ENCODE measurements around the gene CACNB3. TPM values are rescaled to one million over a fixed set of nuclear protein-coding genes. Genes with fewer than 3 reads are reported as not detected.

The CACNB3 gene
- total RNA-seq, 2 donors from 2014 or later, result 40.6 to 59.9 TPM

GRCh38 chr12:48788854-48789775 is 29.2 kb upstream of the CACNB3 start, which contains the start of gene ADCY6:
Gene ADCY6 (minus strand): TSS chr12:48789089. CDS start chr12:48783434, 5,655 bp downstream.
- Histone ChIP-seq H3K27me3 (ENCODE audit: control insufficient read depth, insufficient read depth, low read length, poor library complexity, severe bottlenecking) (no peaks in the 10 kb centered on the region), H3K4me1 (ENCODE audit: control insufficient read depth, insufficient read depth, low read length) (no peaks in the 10 kb centered on the region), H3K27ac (ENCODE audit: low read depth, low read length) (peak within 1 kb of the TSS; percentile 38), H3K4me3 (ENCODE audit: low read length) (peak within 1 kb of the TSS; percentile 85), H3K36me3 (ENCODE audit: control insufficient read depth, insufficient read depth, low read length) (no peaks in the 10 kb centered on the region), H3K9ac (ENCODE audit: extremely low read depth, low read length, poor library complexity, severe bottlenecking) (peak within 1 kb of the TSS; percentile 60), H3K9me3 (ENCODE audit: control insufficient read depth, low read length) (no peaks in the 10 kb centered on the region)
- Mint-ChIP-seq H3K36me3 (ENCODE audit: low read depth) (no peaks in the 10 kb centered on the region), H3K27ac (peak within 1 kb of the TSS; percentile 92), H3K4me1 (peaks cover 19% of the 10 kb centered on the region), H3K27me3 (ENCODE audit: insufficient read depth) (peaks cover 17% of the 10 kb centered on the region), H3K4me3 (peak within 1 kb of the TSS; percentile 83), H3K9me3 (no peaks in the 10 kb centered on the region)
- TF ChIP-seq, protein P1, sequence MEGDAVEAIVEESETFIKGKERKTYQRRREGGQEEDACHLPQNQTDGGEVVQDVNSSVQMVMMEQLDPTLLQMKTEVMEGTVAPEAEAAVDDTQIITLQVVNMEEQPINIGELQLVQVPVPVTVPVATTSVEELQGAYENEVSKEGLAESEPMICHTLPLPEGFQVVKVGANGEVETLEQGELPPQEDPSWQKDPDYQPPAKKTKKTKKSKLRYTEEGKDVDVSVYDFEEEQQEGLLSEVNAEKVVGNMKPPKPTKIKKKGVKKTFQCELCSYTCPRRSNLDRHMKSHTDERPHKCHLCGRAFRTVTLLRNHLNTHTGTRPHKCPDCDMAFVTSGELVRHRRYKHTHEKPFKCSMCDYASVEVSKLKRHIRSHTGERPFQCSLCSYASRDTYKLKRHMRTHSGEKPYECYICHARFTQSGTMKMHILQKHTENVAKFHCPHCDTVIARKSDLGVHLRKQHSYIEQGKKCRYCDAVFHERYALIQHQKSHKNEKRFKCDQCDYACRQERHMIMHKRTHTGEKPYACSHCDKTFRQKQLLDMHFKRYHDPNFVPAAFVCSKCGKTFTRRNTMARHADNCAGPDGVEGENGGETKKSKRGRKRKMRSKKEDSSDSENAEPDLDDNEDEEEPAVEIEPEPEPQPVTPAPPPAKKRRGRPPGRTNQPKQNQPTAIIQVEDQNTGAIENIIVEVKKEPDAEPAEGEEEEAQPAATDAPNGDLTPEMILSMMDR (conservative IDR thresholded peaks at IDR 0.05), result no peak
- WGBS, 2 experiments (ENCODE audit: insufficient coverage in 1 of 2, insufficient read length in 1 of 2), result 0% methylated on average over 13 to 86 of the region's 86 CpGs
- peak; percentile 96 for DNase-seq

GRCh38 chr12:48789858-48790326 is 28.4 kb upstream of the CACNB3 start:
- Histone ChIP-seq H3K9ac (ENCODE audit: extremely low read depth, low read length, poor library complexity, severe bottlenecking) (peak overlapping the region; percentile 55), H3K4me3 (ENCODE audit: low read length) (peak overlapping the region; percentile 80), H3K27me3 (ENCODE audit: control insufficient read depth, insufficient read depth, low read length, poor library complexity, severe bottlenecking) (no peaks in the 10 kb centered on the region), H3K27ac (ENCODE audit: low read depth, low read length) (no peak overlapping the region), H3K4me1 (ENCODE audit: control insufficient read depth, insufficient read depth, low read length) (no peaks in the 10 kb centered on the region), H3K36me3 (ENCODE audit: control insufficient read depth, insufficient read depth, low read length) (no peaks in the 10 kb centered on the region), H3K9me3 (ENCODE audit: control insufficient read depth, low read length) (no peaks in the 10 kb centered on the region)
- peak overlapping the region; percentile 83 for H3K4me3 Mint-ChIP-seq
- DNase-seq, result no peak
- WGBS, 2 experiments (ENCODE audit: insufficient coverage in 1 of 2, insufficient read length in 1 of 2), result 17 to 18% methylated on average over 4 of the region's 4 CpGs
- no peaks in the 10 kb centered on the region for H3K36me3 Mint-ChIP-seq (ENCODE audit: low read depth)
- TF ChIP-seq, protein P1 (conservative IDR thresholded peaks at IDR 0.05), result no peak
- H3K27me3 Mint-ChIP-seq (ENCODE audit: insufficient read depth), result peaks cover 17% of the 10 kb centered on the region
- H3K9me3 Mint-ChIP-seq, result no peaks in the 10 kb centered on the region
- H3K27ac Mint-ChIP-seq, result peak overlapping the region; percentile 92
- peaks cover 19% of the 10 kb centered on the region for H3K4me1 Mint-ChIP-seq

DNA sequence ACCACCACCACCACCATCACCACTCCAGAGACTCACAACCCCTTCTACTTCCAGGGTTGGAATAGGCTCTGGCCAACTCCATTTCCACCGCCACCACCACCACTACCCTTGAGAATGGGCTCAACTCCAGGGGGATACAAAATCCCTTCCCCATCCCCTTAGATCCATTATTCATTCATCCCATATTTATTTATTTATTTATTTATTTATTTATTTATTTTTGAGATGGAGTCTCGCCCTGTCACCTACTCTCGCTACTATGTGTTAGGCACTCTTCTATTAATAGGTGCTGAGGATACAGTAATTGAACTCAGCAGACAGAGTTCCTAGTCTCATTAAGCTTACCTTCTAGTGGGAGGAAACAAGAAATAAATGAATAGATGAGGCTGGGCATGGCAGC is 24.6 kb upstream of the CACNB3 start:
- no peak overlapping the region for H3K27ac Mint-ChIP-seq
- 89 to 100% methylated on average over 2 to 3 of the region's 3 CpGs for WGBS, 2 experiments (ENCODE audit: insufficient coverage in 1 of 2, insufficient read length in 1 of 2)

More for the DNA sequence above, 24.6 kb upstream of the CACNB3 start:
- no peaks in the 10 kb centered on the region for H3K9me3 ChIP-seq (ENCODE audit: control insufficient read depth, low read length)
- no peak for DNase-seq
- H3K9ac ChIP-seq (ENCODE audit: extremely low read depth, low read length, poor library complexity, severe bottlenecking), result no peak overlapping the region
- H3K36me3 Mint-ChIP-seq (ENCODE audit: low read depth), result no peaks in the 10 kb centered on the region
- H3K27ac ChIP-seq (ENCODE audit: low read depth, low read length), result no peak overlapping the region
- H3K27me3 Mint-ChIP-seq (ENCODE audit: insufficient read depth), result peaks cover 4% of the 10 kb centered on the region
- H3K36me3 ChIP-seq (ENCODE audit: control insufficient read depth, insufficient read depth, low read length), result no peaks in the 10 kb centered on the region
- H3K27me3 ChIP-seq (ENCODE audit: control insufficient read depth, insufficient read depth, low read length, poor library complexity, severe bottlenecking), result no peaks in the 10 kb centered on the region
- TF ChIP-seq, protein P1 (conservative IDR thresholded peaks at IDR 0.05), result no peak
- H3K4me1 ChIP-seq (ENCODE audit: control insufficient read depth, insufficient read depth, low read length), result no peaks in the 10 kb centered on the region
- no peak overlapping the region for H3K4me3 Mint-ChIP-seq
- H3K4me3 ChIP-seq (ENCODE audit: low read length), result no peak overlapping the region
- H3K4me1 Mint-ChIP-seq, result peaks cover 15% of the 10 kb centered on the region
- H3K9me3 Mint-ChIP-seq, result no peaks in the 10 kb centered on the region
